ENCODE measurements around the gene KIF25.

Gene KIF25

GRCh38 chr6:168086066-168086465, 88.6 kb downstream of the KIF25 start:
- H3K4me3 ChIP-seq (replicated peaks in 1 of 2; ENCODE audit: low read depth in 2 of 2, low read length in 2 of 2), result no peak overlapping the region
- no peak for TF ChIP-seq CTCF (IDR thresholded peaks at IDR 0.05; ENCODE audit: low read depth, low read length)
- no peak for DNase-seq (ENCODE audit: low read depth in 2 of 2)

DNA sequence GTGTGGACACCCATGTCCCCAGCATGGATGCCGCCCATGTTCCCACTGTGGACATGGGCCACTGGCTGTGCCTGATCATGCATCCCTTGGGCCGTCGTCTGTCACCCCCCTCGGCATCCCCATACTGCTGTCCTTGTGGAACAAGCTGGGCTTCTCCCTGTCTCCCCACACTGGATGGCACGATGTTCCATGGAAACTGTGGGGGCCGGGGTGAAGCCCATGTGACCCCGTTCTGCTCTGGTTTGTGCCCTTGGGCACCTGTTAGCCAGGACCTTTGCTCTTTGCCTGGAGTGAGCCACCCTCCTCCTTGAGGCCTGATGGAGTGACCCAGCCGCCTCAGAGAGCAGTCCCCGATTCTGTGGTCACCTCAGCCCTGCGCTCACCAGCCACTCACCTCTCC, 89.1 kb downstream of the KIF25 start:
- TF ChIP-seq CTCF (IDR thresholded peaks at IDR 0.05; ENCODE audit: low read depth, low read length), result no peak
- DNase-seq (ENCODE audit: low read depth in 2 of 2), result no peak

DNA sequence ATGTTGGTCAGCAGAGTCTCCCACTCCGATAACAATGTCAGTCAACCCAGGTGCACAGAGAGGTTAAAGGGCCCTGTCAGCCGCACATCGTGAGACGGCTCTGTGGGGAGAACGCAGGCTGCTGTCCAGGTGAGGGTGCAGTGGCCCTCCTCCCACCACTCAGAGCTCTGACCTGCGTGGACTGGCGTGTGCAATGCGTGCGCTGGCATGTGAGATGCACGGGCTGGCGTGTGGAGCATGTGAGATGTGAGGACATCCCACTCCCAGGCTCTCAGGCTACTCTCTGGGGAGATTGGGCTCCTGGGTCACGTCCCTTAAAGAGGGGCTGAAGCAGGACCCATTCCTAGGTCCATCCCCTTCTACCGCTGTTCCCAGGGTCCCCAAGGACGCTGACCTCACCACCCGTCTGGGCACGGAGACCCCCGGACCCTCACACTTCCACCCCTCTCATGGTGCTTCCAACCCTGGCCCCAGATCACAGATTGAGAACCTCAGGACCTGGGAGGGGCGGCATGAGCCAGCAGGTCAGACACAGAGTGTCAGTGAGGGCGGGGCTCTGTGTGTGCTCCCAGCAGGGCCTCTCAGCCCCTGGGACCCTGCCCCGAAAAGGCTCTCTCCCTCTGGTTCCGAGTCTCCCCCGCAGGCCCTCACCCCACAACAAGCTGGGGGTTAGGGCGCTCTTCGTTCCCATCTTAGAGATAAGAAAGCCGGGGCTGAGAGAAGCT, 90.1 kb downstream of the KIF25 start:
- TF ChIP-seq CTCF (IDR thresholded peaks at IDR 0.05; ENCODE audit: low read depth, low read length), result no peak
- no peak overlapping the region for H3K4me3 ChIP-seq (replicated peaks in 1 of 2; ENCODE audit: low read depth in 2 of 2, low read length in 2 of 2)
- no peak for DNase-seq (ENCODE audit: low read depth in 2 of 2)

More for the DNA sequence above, 89.1 kb downstream of the KIF25 start:
- no peak overlapping the region for H3K4me3 ChIP-seq (replicated peaks in 1 of 2; ENCODE audit: low read depth in 2 of 2, low read length in 2 of 2)

DNA sequence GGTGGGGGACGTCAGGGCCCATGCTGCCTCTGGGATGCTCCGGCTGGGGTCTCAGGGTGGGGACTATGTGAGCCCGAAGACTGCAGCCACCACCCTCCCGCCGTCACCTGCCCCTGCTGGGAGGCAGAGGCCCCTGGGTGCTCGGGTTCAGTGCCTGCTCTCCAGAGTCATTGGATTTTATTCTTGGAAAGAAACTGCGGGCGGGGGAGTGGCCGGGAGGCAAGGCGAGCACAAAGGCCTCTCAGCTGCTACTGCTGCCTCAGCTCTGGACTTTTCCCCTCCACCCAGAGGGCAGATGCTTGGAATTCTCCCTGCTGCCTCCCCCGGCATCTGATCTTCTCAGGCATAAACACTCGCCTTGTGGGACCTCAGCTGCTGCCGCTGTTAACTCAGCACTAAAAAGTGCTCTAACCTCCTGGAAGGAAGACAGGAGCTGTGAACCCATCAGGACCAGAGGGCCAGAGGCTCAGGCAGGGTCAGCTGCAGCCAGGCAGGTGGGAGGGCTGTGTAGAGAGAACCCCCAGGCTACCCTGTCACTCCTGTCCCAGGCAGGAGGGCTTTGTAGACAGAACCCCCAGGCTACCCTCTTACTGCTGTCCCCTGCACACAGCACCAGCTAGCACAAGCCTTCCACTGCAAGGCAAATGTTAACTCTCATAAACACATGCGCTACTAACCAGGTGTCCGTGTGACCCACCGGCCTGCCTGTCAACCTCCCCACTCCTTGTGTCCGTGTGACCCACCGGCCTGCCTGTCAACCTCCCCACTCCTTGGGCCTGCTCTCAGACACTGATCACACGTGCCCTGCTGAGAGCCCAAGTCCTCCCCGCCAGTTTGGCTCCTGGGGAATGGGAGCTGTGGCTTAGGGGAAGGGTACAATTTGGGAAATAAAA, 90.9 kb downstream of the KIF25 start:
- TF ChIP-seq CTCF (IDR thresholded peaks at IDR 0.05; ENCODE audit: low read depth, low read length), result no peak
- peak in 1 of 2 donors; percentile 80 for DNase-seq (ENCODE audit: low read depth in 2 of 2)
- no peak overlapping the region for H3K4me3 ChIP-seq (replicated peaks in 1 of 2; ENCODE audit: low read depth in 2 of 2, low read length in 2 of 2)

- H3K4me3 ChIP-seq (replicated peaks in 1 of 2; ENCODE audit: low read depth in 2 of 2, low read length in 2 of 2), result no peak overlapping the region
- no peak for TF ChIP-seq CTCF (IDR thresholded peaks at IDR 0.05; ENCODE audit: low read depth, low read length)
- no peak for DNase-seq (ENCODE audit: low read depth in 2 of 2)
Measured at GRCh38 chr6:168089186-168090063, 92.0 kb downstream of the KIF25 start.

DNA sequence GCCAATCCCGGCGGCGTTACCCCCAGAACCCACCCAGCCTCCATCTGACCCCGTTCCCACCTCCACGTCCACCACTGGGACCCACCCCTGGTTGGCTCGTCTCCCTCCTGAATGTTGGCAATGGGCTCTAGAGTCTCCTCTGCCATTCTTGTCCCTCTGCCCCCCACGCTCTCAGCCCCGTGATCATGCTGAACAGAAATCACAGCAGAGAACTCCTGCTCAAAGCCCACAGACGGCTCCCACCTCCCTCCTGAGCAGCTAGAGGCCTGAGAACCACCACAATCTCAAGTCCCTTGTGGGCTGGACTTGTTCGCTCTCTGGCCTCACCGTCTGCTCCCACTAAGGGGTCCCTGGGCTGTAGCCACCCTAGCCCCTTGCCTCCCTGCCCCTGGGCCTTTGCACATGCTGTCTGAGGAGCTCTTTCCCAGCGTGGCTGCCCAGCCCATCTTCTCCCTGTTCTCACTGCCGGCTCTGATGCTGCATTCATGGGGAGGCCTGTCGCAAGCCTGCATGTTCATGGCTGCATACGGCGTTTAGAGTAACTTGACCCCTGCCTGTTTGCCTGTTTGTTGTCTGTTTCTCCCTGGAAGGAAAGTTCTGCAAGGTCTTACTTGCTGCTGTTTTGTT, 92.7 kb downstream of the KIF25 start:
- DNase-seq (ENCODE audit: low read depth in 2 of 2), result no peak
- no peak for TF ChIP-seq CTCF (IDR thresholded peaks at IDR 0.05; ENCODE audit: low read depth, low read length)
- H3K4me3 ChIP-seq (replicated peaks in 1 of 2; ENCODE audit: low read depth in 2 of 2, low read length in 2 of 2), result no peak overlapping the region

Data from cardiac fibroblast (primary cell).